GM12874 (cell line): ENCODE results near the gene FAM174C.

Experiments used
- TF ChIP-seq, protein P1 (sequence below): IDR thresholded peaks from 2 replicates; pipeline ENCODE4 v1.5.1; 2011; ENCODE audit warnings: low read depth, mild to moderate bottlenecking, control low read depth, low read length, moderate library complexity; ENCODE audit not compliant: insufficient read depth

The FAM174C gene

DNA sequence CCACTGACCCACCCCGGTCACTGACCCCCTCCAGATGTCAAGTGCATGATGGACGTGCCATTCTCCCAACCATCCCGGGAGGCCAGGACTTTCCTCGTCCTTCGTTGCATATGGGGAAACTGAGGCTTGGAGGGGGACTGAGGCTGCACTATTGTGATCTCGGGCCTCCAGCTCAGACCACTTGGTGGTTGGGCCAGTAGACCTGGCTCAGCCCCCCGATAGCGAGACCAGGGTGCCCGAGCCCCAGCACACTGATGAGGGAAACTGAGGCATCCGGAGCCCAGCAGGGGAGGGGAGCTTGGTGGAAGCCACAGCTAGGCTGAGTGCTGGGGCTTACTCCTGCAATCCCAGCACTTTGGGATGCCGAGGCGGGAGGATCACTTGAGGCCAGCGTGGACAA is 20.7 kb downstream of the FAM174C start:
- TF ChIP-seq, protein P1, sequence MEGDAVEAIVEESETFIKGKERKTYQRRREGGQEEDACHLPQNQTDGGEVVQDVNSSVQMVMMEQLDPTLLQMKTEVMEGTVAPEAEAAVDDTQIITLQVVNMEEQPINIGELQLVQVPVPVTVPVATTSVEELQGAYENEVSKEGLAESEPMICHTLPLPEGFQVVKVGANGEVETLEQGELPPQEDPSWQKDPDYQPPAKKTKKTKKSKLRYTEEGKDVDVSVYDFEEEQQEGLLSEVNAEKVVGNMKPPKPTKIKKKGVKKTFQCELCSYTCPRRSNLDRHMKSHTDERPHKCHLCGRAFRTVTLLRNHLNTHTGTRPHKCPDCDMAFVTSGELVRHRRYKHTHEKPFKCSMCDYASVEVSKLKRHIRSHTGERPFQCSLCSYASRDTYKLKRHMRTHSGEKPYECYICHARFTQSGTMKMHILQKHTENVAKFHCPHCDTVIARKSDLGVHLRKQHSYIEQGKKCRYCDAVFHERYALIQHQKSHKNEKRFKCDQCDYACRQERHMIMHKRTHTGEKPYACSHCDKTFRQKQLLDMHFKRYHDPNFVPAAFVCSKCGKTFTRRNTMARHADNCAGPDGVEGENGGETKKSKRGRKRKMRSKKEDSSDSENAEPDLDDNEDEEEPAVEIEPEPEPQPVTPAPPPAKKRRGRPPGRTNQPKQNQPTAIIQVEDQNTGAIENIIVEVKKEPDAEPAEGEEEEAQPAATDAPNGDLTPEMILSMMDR: no peak

DNA sequence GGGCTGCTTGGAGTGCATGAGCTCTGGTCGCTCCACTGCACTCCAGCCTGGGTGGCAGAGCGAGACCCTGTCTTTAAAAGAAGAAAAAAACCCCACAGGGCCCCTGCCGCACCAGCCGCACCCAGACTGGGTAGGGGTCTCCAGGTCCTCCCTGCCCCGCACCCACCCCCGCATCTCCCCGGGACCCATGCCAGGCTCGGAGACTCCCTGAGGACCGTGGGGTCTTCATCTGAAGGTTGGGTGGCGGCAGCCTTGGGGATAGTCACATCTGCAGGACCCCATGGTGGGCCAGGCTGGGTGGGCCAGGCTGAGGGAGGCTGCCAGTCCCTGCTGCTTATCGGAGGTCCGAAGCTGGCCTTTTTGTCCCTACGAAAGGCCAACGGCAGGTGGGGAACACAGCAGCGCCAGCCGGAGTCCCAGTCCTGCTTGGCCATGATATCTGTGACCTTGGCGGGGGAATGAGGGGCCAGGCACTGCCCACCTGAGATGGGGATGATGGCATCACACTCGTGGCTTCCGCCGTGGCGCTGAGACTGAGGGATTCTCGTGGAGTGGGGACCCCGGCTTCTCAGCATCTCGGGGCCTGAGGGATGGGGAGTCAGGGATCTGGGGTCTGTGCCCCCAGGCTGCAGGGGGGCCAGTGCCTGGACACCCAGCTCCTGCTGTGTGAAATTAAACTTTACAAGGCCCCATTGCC is 21.4 kb downstream of the FAM174C start:
- TF ChIP-seq, protein P1: no peak

DNA sequence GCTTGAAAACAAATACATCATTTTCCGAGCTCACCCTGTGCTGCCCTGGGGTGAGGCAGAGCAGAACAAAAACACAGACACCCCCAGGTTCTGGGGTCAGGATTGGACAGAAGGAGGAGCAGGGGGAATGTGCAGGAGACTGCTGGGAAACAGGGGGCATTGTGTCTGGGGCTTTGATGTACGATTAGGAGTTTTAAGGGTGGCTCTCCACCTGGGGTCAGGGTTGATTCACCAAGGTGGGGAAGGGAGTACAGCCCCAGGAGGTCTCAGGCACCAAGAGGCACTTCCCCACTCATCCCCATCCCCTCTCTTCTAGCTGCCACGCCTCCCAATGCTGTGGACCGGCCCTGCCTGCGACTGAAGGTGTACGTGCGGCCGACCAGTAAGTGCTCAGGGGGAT is 22.9 kb downstream of the FAM174C start:
- TF ChIP-seq, protein P1: no peak

DNA sequence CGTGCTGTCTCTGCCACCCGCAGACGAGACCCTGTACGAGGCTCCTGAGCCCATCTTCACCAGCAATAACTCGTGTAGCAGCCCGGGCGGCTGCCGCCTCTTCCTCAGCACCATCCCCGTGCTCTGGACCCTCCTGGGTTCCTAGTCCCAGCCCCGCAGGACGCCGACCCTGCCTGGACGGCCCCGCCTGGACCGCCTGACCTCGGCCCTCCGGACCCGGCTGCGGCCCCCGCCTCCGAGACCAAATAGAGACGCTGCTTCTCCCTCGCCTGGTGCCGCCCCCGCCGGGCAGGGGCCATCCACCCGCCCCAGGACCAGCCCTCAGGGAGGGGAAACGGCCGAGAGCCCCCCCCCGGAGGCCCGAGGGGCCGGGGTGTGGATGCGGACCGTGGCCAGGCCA is 24.5 kb downstream of the FAM174C start:
- TF ChIP-seq, protein P1: no peak

DNA sequence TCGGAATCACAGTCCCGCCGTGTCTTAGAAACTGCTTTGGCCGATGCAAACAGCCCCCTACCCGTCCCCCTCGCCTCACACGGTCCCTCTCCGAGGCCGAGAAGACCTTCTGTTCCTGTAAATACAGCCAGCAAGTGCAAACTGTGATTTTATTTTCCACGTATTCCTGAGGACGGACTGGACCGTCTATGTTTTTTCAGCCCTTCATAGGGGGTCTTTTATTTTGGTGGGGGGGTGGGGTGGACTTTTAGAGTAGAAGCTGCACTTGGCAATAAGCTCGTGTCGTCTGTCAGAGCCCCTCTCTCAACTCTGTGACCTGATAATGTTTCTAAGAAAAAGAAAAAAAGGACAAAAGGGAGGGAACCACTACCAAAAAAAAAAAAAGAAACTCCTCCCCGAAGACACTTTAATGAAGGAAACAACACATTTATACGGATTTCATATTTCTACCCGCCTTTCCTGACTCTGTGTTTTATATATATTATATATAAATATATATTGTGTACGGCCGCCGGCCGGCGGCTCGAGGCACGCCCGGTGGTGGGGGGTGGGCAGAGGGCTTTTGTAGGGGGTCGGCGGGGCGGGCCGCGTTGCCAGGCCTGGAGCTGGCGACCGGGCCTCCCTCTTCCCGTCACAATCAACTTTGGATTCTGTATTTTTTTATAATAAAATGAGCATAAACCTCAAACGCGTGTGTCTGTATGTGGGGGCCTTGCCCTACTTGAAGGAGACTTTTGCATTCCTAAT is 25.6 kb downstream of the FAM174C start:
- TF ChIP-seq, protein P1: no peak

DNA sequence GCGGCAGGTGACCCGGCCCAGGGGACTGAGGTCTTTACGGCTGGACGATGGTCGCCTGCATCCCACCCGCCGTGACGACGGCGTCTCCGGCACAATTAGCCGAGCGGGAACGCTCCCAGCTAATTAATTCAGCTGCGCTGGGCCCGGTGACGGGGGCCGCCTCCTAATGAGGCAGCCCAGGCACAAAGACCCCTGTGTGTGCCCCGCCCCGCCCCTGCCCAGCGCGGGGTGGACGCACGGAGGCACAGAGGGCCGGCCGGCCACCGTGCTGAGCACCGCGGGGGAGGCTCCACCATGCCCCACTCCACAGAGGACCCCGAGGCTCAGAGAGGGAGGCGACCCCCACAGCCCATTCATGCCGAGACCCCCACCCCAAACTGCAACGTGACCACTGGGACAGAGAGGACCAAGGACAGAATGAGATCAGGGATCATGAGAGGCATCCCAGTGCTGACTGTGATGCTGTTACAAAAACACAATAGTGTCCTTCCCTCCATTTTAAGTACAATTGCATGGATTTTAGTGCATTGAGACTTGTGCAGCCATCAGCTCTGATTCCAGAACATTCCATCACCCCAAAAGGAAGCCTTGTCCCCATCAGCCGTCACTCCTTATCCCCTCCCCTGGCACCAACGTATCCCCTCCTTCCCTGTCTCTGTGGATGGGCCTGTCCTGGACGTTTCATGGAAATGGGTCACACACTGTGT is 27.4 kb downstream of the FAM174C start:
- TF ChIP-seq, protein P1: no peak

DNA sequence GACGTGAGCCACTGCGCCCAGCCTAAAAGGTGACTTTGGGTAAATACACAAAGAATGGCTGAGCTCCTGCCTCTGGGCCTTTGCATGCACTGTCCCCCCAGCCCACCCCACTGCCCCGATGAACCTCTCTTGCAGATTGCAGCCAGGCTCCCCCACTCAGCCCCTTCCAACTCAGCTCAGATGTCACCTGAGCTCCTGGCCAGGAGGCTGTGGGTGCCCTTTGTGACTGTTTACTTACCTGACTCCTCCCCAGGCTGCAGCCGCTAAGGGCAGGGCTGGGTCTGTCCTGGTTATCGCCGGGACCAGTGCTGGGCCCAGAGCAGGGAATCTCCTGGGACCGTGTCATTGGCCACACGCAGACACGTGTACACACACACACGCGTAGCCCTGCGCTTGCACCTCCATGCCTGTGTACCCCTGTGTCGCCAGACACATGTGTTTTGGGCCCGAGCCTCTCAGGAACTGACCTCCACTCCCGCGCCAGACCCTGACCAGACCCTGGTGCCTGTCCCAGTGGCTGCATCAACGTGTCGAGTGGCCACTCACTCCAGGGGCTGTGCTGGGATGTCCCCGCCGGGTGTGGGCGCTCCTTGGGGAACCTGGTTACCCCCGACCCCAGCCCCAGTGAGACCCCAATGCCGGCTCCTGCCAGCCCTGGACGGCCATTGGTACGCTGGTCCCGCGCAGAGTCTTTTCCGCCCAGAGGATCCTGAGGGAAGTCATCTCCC is 29.0 kb downstream of the FAM174C start:
- TF ChIP-seq, protein P1: no peak
